ENCODE results near the gene ANTXR2. TPM values are rescaled to one million over a fixed set of nuclear protein-coding genes. Genes with fewer than 3 reads are reported as not detected.

ANTXR2 gene
- total and polyA plus RNA-seq, 7 donors: 3.3 to 21.9 (median 10.3) TPM

DNA sequence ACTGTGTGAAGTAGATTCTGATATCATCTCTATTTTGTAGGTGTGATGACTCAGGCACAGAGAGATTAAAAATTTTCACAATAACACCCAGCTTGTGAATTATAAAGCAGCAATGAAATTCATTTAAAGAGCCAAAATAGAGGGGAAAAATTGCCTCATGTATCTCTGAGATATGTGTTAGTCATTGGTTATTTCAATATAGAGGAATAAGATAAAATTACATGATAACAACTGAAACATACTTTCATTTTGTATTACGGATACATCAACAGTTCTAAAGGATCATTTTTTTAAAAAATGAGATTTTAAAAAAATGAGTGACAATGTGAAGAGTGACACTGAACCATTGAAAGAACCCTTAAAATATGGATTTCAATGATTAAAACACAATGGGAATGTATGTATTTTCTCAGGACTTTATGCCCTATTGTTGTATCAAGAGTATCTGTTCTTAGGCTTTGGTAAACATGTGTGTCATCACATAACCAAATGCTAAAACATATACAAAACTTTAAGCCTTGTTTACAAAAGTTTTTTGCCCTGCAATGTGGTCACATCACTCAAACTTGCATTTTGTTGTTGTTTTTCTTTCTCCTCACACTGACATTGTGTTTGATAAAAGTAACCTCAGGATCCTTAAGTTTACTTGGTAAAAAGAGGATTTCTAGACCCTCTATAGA is 221.3 kb downstream of the ANTXR2 start:
- no peaks in the 10 kb centered on the region for H3K4me1 ChIP-seq
- no peaks in the 10 kb centered on the region for H3K36me3 ChIP-seq (ENCODE audit: insufficient read depth in 1 of 2, low read depth in 1 of 2)
- TF ChIP-seq, protein P1, sequence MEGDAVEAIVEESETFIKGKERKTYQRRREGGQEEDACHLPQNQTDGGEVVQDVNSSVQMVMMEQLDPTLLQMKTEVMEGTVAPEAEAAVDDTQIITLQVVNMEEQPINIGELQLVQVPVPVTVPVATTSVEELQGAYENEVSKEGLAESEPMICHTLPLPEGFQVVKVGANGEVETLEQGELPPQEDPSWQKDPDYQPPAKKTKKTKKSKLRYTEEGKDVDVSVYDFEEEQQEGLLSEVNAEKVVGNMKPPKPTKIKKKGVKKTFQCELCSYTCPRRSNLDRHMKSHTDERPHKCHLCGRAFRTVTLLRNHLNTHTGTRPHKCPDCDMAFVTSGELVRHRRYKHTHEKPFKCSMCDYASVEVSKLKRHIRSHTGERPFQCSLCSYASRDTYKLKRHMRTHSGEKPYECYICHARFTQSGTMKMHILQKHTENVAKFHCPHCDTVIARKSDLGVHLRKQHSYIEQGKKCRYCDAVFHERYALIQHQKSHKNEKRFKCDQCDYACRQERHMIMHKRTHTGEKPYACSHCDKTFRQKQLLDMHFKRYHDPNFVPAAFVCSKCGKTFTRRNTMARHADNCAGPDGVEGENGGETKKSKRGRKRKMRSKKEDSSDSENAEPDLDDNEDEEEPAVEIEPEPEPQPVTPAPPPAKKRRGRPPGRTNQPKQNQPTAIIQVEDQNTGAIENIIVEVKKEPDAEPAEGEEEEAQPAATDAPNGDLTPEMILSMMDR (IDR thresholded peaks at IDR 0.05): no peak
- H3K27ac ChIP-seq: no peak overlapping the region
- intact Hi-C loops (cut with DNase I): no loop called here
- no peaks in the 10 kb centered on the region for H3K27me3 ChIP-seq (ENCODE audit: insufficient read depth in 3 of 3, low read length in 2 of 3)
- H3K4me3 ChIP-seq: no peak overlapping the region
- DNase-seq (no peak), ATAC-seq (no peak)
- WGBS, 3 donors: 61 to 78% (median 66%) methylated on average over 1 of the region's 1 CpG
- no peaks in the 10 kb centered on the region for H3K9me3 ChIP-seq

Other genes with a start within 250 kb of the ANTXR2 start
- gene PRDM8, start 124.3 kb upstream of the ANTXR2 start, total RNA-seq: 1 to 10 TPM in 1 of 4 donors, under 1 TPM in 3; 0.28 to 1.8 (median 0.50) TPM
- under 1 TPM; 0.49 to 0.79 (median 0.63) TPM for gene PRDM8, start 124.3 kb upstream of the ANTXR2 start, polyA plus RNA-seq
- under 1 TPM in 3 of 4 donors, not detected in 1; 0.05 to 0.85 (median 0.24) TPM for gene FGF5, start 193.4 kb upstream of the ANTXR2 start, total RNA-seq
- not detected for gene FGF5, start 193.4 kb upstream of the ANTXR2 start, polyA plus RNA-seq